Stimulated activated CD4-positive, alpha-beta T cell treated with anti-CD3 and anti-CD28 coated beads, Interleukin-4, amount 100 ng/mL, for 24 hours (primary cell): ENCODE results near the gene DTYMK.
A peak's percentile ranks its signal among the peaks of the same experiment; 100 is the strongest.
"Not testable (repeated sequence)": the region's sequence is repeated elsewhere in the genome, so short reads cannot be mapped to it uniquely, and the experiment has no call there.

Source experiments
- DNase-seq: peaks from one replicate; pipeline ENCODE4 v3.0.0-alpha.2; 2020

Gene DTYMK

DNA sequence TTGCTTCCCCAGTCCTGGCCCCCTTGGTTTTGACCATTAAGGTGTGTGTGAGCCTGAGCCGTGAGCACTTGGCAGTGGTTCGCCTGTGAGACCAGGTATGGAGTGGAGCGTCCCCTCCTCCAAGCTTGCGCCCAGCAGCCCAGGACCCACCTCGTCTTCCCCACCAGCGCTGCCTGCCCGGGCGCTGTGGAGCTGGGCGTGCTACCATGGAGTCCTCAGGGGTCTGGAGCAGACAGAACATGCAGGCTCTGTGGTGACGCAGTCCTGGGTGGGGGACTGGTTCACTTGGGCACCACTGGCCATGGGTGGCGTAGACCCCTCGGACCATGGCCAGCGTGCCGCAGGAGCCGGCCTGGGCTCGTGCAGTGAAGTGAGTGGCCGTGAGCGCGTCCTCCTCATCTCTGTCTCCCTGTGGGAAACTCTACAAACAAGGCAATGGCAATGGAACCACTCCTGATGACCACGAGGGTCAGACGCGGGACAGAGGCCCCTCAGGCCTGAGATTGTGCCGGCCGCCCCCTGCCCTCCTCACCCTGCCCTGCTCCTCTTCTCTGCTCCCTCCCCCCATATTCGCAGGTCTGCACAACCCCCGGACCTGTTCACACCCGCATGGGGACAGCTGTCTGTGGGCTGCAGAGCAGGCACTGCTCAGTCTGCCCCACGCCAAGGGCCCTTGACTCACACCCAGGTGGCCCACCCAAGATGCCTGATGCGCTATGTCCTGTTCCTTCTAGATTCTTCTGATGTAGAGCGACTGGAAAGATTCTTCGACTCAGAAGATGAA lies 15.0 kb downstream of the DTYMK start:
- DNase-seq: no peak

DNA sequence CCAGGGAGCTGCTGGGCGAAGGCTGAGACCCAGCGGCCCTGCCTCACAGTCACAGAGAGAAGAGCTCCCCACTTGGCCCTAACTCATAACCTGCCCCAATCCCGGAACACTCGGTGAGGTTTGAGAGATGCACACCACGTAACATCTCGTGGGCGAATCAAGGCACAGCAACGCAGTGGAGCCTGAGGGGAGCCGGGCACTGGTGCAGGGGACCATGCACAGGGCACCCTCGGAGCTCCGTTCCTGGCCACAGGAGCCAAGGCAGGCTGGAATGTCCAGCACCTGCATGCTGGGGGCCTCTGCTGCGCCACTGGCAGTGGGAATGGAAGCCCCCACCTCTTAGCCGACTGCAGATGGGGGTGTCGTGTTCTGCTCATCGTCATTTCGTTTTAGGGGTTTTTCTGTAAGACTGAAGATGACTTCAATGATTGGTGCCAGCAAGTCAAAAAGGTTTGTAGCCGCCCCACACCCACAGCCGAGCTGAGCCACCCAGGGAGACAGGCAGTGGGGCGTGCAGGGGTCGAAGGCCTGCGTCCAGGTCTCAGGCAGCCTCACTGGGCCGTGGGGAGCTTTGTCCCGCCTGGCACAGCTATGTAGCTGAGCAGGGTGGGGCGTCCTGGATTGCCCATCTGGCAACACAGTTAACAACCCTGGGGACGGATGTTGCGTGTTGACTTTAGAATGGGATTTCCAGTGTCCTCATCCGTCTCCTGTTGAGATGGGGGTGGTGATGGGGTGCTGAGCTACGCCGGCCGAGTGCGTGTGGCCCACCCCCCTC lies 16.1 kb downstream of the DTYMK start:
- no peak for DNase-seq

DNA sequence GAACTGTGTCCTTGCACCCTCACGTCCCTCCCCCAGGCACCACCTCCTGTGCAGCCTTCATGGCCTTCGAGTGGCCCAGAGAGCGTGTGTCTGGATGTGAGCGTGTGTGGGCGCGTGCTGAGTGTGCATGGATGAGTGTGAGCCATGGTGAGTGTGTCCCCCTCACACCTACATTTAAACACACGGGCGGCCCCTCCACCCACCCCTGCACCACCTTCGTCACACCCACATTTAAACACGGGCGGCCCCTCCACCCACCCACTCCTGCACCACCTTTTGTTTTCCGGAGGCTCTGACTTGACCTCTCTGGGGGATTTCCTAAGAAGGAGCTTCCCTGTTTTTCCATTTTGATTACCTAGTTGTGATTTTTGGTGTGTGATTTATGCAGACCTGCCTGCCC lies 17.8 kb downstream of the DTYMK start:
- DNase-seq: no peak

DNA sequence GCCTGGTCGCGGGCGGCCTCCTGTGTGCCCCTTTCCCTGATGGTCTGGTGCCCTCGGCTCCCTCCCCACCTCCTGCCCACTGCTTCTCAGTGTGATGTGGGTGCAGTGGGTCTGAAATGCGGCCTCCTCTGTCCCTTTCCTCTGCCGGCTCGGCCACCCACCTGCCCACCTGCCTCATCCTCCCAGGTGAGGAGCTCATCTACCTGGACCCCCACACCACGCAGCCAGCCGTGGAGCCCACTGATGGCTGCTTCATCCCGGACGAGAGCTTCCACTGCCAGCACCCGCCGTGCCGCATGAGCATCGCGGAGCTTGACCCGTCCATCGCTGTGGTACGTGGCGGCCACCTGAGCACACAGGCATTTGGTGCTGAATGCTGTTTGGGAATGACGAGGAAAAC lies 18.3 kb downstream of the DTYMK start:
- no peak for DNase-seq

DNA sequence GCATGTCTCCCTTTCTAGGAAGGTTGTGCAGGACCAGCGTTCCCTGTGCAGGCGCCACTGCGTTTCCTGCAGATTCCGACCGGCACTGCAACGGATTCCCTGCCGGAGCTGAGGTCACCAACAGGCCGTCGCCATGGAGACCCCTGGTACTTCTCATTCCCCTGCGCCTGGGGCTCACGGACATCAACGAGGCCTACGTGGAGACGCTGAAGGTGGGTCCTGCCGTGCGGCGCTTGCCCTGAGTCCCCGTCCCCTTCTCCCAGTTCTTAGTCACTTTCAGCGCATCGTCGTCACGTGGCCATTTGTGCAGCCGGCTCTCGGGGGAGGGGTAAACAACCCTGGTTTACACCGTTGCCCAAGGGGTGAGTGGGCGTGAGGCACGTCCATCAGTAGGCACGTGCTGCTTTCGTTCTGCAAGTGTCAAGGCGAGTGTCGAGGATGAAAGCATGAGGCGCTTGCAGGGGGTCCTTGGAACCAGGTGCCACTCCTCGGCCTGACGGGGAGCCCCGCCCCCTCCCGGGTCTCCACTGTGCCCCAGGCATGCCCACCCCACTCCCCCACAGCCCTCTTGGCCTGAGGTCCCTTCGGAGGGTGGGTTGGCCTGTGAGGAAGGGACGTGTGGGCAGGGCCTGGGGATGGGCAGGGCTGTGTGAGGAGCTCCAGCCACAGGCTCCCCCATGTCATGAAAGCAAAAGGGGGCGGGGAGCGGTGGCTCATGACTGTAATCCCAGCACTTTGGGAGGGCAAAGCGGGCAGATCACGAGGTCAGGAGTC lies 19.8 kb downstream of the DTYMK start:
- no peak for DNase-seq

DNA sequence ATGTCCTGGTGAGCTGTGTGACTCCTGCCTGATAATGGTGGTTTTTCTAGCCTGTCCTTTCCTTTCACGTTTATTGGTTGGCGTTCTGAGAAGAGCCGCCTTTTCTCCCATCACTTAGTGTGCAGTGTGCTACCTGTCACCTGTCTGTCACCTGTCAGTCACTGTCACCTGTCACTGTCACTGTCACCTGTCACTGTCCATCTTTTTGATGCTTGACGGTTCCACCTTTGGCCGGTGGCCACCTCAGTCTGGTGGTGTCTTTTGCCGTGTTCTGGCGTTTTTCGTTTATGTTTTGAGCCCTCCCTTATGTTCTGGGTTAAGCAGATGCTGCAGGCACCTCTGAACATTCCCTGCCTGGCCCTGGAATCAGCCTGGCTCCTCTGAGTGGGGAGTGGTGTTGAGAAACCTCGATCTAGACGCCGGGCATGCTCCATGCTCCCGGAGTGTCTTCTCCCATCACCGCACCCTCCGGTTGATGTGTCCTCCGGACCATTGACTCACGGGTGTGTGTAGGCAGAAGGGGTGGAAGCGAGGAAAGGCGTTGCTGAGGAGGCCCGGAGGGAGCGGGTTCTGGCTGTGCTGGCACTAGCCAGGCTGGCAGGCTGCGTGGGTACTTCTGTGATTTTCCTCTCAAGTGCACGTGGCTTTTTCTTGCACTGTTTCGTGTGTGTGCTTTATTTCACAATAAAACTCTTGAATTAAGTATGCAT lies 20.7 kb downstream of the DTYMK start:
- no peak for DNase-seq

DNA sequence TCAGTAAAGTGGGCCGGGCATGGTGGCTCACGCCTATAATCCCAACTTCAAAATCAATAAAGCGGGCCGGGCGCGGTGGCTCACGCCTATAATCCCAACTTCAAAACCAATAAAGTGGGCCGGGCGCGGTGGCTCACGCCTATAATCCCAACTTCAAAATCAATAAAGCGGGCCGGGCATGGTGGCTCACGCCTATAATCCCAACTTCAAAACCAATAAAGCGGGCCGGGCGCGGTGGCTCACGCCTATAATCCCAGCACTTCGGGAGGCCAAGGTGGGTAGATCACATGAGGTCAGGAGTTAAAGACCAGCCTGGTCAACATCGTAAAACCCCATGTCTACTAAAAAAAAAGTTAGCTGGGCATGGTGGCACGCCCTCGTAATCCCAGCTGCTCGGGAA lies 23.9 kb downstream of the DTYMK start:
- DNase-seq: not testable (repeated sequence)

DNA sequence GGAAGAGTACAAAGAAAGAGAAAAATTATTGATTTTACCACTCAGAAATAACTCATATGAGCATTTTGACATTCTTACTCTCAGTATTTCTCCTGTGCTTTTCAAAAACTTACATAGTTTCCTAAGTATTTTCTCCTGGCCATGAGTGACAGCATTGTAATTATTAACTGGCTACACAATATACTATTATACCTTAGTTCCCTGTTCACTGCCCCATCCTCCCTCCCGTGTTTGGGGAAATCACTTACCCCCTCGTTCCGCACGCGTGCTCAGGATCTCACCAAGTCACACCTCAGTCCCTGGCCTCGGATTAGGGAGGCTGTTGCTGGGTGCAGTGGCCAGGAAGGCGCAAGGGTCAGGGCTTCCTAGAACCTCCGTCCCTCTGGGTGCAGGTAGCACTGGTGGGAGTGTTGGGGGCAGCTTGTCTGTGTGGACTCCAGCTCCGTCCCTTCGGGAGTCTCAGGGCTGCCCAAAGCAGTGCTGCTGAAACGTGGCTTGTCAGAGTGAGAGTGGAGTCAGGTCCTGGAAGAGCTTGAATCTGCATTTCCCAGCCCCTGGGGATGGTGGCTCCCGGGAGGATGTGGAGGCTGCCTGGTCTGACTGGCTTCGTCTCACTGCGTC lies 25.9 kb downstream of the DTYMK start:
- DNase-seq: no peak

DNA sequence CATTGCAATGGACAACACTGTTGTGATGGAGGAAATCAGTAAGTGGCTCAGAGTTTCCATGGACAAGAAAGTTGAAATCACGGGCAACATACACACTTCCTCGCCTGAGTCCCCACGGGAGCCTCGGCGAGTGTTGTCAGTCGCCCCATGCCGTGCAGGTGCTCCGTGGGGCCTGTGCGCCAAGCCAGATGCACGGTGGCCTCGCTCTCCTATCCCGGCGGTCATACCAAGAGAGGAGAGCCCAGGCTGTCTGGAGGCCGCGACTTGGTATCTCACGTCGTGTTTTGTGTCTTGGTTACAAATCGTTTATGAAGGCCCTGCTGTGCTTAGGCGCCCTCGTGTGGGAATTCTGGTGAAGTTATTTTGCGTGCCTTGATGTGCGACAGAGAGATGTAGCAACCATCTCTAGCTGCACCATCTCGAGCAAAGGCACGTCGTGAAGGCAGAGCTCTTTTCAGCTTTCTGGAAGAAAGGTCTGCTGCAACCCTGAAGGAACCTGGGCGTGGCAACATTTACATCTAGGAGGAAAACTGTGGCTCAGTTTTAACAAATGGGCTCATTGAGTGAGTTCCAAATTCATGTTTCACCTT lies 27.4 kb downstream of the DTYMK start:
- peak; percentile 34 for DNase-seq

DNA sequence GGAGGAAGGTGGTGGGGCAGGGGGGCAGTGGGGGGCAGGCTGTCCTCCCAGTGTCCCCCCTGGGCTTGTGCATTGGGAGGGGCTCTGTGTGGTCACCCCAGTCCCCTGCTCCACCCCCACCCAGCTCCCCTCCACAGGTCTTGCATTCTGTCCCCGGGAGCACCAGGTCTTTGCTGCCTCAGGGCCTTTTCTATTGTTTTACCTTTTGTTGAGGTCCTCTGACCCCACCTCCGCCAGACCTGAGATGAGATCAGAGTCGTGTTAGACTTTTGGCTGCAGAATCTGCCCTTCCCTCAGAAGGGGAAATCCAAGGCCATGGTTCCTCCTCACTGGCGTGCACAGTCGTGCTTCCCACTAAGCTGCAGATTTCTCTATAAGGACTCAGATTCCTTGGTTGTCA lies 28.3 kb downstream of the DTYMK start:
- DNase-seq: no peak

DNA sequence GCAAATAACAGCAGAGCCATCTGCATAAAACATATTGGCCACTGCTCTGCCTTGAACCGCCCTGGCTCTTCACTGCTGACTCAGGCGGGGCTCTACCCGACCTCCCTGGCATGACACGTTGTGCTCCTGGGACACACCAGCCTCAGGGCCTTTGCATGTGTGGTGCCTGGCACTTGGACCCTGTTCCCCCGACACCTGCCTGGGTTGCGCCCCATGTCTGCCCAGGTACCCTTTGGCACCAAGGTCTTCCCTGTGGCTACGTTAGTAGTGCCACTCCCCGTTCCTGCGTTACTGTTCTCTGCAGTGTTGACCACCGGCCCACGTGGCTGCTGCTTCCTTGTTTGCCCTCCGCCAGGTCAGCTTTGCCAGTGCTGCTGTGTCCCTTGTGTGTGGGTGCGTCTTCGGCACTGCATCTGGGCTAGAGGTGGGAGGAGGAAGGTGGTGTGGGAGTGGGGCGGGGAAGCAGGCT lies 28.8 kb downstream of the DTYMK start:
- no peak for DNase-seq

DNA sequence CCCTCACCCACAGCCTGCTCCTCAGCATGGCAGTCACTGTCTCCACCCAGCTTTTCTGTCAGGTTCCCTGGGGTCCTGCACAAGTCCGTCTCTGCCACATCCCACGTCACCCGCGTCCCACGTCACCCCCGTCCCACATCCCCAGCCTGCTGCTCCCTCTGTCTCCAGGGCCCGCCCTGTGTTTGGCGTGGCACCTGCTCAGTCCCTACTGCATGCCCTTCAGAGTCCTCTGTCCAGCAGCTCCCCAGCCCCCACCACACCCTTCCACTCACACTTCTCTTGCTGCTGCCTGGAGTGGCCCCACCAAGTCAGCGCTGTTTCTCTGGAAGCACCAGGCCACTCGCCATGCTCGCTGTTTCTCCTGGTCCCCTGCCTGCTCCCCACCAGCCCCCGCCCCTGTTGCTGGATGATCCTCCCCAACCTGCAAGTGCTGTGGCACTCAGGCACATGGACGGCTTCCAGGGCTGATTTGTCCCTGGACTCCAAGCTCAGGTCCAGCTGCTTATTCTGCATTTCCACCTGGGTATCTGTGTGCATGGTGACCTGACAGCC lies 30.3 kb downstream of the DTYMK start:
- no peak for DNase-seq

DNA sequence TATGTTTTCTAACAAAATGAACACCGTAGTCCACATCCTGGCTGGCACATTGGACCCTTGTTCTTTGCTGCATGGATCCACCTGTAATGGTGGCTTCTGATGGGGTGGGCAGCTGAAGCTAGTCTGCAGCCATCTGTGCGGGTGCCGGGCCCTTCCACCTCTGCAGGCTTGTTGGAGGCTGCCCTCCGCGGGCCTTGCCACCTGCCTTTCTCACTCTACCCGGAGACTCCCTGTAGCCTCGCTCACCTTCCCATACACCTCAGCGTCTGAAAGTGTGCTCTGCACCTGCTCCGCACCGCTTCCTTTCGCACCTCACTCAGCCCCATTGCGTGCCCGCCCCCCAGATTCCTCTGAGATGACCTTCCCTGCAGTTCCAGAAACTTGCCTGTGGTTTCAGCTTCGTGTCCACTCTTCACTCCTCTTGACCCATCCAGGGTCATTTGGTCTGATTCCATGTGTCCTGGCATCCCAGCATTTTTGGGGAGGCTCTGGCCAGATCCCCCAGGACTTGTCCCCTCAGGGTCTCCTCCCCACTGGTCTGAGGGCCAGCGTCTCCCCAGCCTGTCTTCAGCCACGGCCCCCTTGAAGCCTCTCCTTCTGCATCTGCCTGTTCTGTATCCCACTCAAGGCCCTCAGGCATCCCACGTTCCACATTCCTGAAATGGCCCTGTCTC lies 31.0 kb downstream of the DTYMK start:
- DNase-seq: no peak

DNA sequence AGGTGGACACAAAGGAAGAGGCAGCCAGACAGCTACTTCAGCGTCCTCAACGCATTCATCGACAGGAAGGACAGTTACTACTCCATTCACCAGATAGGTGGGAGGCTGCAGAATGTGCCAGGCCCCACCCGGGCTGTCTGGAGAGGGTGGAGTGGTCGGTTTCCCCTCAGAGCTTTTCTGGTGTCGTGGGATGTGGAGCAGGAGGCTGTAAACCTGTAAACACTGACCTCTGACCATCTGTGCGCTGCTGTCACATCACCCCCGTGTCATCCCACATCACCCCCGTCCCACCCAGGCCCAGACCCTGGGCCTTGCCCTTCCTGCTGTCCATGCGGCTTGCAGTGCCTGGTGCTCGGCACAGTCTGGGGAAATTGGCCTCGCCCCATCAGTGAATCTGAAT lies 32.1 kb downstream of the DTYMK start:
- no peak for DNase-seq

DNA sequence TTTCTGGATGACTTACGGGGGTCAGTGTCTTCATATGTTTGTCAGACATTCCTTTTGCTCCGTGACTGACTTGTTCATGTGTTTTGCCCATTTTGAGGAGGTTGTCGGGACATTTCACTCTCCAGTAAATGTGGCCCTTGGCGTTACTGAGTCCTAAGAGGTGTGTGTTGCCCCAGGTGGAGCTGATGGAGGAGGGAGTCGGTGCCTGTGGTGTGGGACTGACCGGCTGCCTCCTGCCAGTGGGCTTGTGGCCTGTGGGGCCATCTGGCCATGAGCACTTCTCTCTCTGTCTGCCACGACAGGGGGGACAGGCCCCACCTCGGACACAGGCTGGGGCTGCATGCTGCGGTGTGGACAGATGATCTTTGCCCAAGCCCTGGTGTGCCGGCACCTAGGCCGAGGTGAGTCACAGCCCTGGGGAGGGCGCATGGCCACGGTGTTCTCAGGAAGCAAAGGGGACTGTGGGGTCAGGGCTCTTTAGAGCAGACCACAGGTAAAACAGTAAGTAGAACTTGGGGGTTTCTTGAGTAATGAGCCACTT lies 33.3 kb downstream of the DTYMK start:
- DNase-seq: no peak

DNA sequence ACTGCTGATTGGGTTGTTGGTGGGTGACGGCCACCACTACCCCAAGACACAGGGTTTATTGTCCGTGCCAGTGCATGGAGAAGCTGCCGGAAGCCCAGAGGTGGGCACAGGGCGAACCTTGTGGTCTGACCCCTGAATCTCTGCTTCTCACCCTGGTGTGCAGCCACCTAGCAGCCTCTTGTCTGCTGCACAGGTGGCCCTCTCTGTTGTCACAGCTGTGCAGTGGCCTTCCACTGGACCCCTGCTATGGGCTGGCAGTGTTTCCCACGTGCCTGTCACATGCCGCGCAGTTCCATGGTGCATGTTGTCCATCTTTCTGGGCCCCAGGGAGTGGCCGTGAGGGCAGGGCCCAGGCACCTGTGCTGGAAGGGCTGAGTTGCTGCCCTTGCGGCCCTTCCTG lies 33.9 kb downstream of the DTYMK start:
- DNase-seq: no peak

DNA sequence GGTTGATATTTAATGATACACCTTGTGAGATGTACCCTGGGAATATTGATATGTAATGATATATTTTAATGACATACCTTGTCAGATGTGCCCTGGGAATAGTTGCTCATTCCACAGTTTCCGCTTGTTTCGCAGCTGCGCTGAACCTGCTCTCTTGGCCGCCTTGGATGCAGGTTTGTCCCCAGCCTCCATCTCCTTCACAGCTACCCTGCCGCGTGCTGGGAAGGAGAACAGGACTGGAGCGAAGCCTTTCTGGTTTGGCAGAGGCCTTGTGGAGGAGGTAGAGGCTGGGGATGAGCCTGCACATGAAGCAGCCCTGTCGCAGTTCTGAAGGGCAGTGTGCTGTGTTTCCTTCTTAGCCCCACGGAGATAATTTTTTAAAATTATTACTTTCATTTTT lies 34.5 kb downstream of the DTYMK start:
- no peak for DNase-seq

DNA sequence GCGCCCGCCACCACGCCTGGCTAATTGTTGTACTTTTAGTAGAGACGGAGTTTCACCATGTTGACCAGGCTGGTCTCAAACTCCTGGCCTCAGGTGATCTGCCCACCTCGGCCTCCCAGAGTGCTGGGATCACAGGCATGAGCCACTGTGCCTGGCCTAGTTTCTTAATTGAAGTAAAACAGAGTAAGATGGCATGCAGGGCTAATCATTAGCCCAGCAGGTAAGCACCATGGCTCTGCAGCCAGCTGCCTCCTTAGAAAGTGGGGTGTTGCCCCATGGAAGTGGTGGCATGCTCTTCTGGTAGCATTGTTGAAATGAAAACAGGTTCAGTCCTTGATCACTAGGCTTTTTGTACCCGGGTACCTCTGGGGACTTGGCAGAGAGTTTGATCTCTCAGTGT lies 36.7 kb downstream of the DTYMK start:
- DNase-seq: no peak

DNA sequence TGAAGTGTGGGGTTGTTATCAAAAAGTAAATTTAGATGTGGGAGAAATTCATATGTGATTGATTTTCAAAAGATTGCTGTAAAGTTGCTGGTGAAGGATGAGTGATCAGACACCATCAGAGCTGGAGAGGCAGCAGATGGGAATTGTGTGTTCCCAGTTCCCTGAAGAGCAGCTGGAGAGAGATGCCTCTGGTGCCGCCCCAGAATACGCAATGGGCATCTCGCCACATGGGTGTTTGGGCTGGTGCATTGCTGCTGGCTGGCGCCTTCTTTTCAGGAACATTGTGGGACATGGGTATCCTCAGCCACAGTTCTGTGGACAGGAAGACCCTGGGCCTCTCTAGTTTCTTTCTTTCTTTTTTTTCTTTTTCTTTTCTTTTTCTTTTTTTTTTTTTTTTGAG lies 37.2 kb downstream of the DTYMK start:
- DNase-seq: no peak

DNA sequence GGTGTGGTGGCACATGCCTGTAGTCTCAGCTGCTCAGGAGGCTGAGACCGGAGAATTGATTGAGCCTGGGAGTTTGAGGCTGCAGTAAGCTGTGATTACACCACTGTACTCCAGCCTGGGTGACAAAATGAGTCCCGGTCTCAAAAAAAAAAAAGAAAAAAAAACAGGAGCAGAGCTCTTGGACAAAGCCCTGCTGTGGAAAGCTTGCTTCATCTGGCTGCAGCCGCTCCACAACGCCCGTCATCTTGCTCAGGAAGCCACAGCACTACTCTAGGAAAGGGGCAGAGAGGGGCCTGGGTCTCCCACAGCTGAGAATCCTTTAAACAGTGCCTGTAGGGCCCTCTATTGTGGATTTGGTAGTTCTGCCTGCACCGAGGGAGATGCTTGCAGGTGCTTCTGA lies 38.2 kb downstream of the DTYMK start:
- DNase-seq: no peak
